PC-9 (cell line): ENCODE data around the gene CMTM7.

Experiments used
- EZH2 ChIP-seq: fragments of 200-600 bp; sonication (generic); IDR thresholded peaks from 2 replicates; pipeline ENCODE4 v1.8.0; 2017; ENCODE audit warnings: antibody characterized with exemption, low read depth
- TF ChIP-seq, protein P1 (sequence below): fragments of 200-600 bp; sonication (generic); conservative IDR thresholded peaks from 2 replicates; pipeline ENCODE4 v1.6.1; 2017; ENCODE audit warnings: mixed run types, antibody characterized with exemption, mild to moderate bottlenecking, moderate library complexity

DNA sequence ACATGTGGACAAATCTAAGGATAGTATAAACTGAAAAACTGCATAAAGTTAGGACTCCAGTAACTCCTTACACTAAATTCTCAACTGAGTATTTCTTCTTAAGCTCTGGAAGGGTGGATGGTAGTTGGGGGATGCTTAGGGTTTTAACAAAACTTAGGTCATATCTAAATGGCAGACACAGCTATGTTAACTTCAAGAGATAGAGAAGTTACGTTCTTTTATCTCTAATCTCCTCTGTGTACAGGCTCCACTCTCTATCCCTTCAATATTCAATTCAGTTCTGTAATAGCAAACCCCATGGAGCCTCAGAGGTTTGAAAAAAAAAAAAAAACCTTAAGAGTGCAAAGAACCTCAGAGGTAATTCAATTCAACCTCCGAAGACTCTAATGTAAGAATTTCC, 107.9 kb downstream of the CMTM7 start:
- TF ChIP-seq, protein P1, sequence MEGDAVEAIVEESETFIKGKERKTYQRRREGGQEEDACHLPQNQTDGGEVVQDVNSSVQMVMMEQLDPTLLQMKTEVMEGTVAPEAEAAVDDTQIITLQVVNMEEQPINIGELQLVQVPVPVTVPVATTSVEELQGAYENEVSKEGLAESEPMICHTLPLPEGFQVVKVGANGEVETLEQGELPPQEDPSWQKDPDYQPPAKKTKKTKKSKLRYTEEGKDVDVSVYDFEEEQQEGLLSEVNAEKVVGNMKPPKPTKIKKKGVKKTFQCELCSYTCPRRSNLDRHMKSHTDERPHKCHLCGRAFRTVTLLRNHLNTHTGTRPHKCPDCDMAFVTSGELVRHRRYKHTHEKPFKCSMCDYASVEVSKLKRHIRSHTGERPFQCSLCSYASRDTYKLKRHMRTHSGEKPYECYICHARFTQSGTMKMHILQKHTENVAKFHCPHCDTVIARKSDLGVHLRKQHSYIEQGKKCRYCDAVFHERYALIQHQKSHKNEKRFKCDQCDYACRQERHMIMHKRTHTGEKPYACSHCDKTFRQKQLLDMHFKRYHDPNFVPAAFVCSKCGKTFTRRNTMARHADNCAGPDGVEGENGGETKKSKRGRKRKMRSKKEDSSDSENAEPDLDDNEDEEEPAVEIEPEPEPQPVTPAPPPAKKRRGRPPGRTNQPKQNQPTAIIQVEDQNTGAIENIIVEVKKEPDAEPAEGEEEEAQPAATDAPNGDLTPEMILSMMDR: no peak
- TF ChIP-seq EZH2: no peak
